OCI-LY7 (cell line): Measurements from ENCODE around the gene DENND1A. TPM values are rescaled to one million over a fixed set of nuclear protein-coding genes. Genes with fewer than 3 reads are reported as not detected.

Source experiments
- BruUV-seq: library from RNA; stranded (reverse); fragments of 400-500 nt; replicated peaks from 2 replicates; lab custom pipeline; 2021; lab: Mats Ljungman, UMichigan
- CTCF ChIA-PET: fragments of 300-600 bp; sonication (Branson Sonifier 250); formaldehyde crosslinking; loops from one replicate; lab custom pipeline; 2022; ENCODE audit warnings: antibody characterized with exemption; ENCODE audit not compliant: unreplicated experiment; lab: Charles Lee
- POLR2A ChIA-PET: fragments of 300-600 bp; sonication (Branson Sonifier 250); formaldehyde crosslinking; loops from one replicate; lab custom pipeline; 2022; ENCODE audit warnings: antibody characterized with exemption; lab: Charles Lee
- DNase-seq: peaks from one replicate; pipeline ENCODE4 v3.0.0-alpha.2; 2015; ENCODE audit warnings: low spot score
- H2AFZ ChIP-seq: fragments of 200-600 bp; sonication (generic), shearing (Covaris generic); 2 replicates; pipeline ENCODE4 v1.6.1; 2014; ENCODE audit warnings: mild to moderate bottlenecking, antibody characterized with exemption, low read length, moderate library complexity
- H3K27ac ChIP-seq: fragments of 200-600 bp; sonication (generic); 2 replicates; pipeline ENCODE4 v1.5.1; 2014; ENCODE audit warnings: mixed run types, low read depth, mild to moderate bottlenecking, moderate library complexity, low read length, inconsistent platforms; ENCODE audit not compliant: poor library complexity, severe bottlenecking
- H3K36me3 ChIP-seq: fragments of 200-600 bp; sonication (generic); 2 replicates; pipeline ENCODE4 v1.6.1; 2014; ENCODE audit warnings: mild to moderate bottlenecking, antibody characterized with exemption, low read length, moderate library complexity, mixed read lengths; ENCODE audit not compliant: insufficient read depth
- H3K4me1 ChIP-seq: fragments of 200-600 bp; sonication (generic); 2 replicates; pipeline ENCODE4 v1.5.1; 2014; ENCODE audit warnings: mild to moderate bottlenecking, low read length; ENCODE audit not compliant: insufficient read depth, poor library complexity, severe bottlenecking
- H3K4me2 ChIP-seq: fragments of 200-600 bp; sonication (generic); 2 replicates; pipeline ENCODE4 v1.6.1; 2014; ENCODE audit warnings: mild to moderate bottlenecking, low read length
- H3K4me3 ChIP-seq: fragments of 200-600 bp; sonication (generic); 2 replicates; pipeline ENCODE4 v1.5.1; 2014; ENCODE audit warnings: mild to moderate bottlenecking, low read depth, low read length; ENCODE audit not compliant: poor library complexity, severe bottlenecking
- H3K79me2 ChIP-seq: fragments of 200-600 bp; sonication (generic); 2 replicates; pipeline ENCODE4 v1.6.1; 2016; ENCODE audit warnings: low read depth, mild to moderate bottlenecking, low read length, moderate library complexity, mixed read lengths; ENCODE audit not compliant: insufficient read depth
- H3K9me2 ChIP-seq: fragments of 200-600 bp; sonication (generic); 2 replicates; pipeline ENCODE4 v1.6.1; 2016; ENCODE audit warnings: mild to moderate bottlenecking, low read length, mixed read lengths; ENCODE audit not compliant: insufficient read depth
- H3K9me3 ChIP-seq: fragments of 200-600 bp; sonication (generic); 2 replicates; pipeline ENCODE4 v1.6.1; 2014; ENCODE audit warnings: mild to moderate bottlenecking, mixed run types, low read length, mixed read lengths
- H4K20me1 ChIP-seq: fragments of 200-600 bp; sonication (generic); 2 replicates; pipeline ENCODE4 v1.6.1; 2014; ENCODE audit warnings: mild to moderate bottlenecking, antibody characterized with exemption, low read length, moderate library complexity, mixed read lengths; ENCODE audit not compliant: insufficient read depth
- CTCF ChIP-seq: fragments of 200-600 bp; sonication (generic); conservative IDR thresholded peaks from 2 replicates; pipeline ENCODE4 v1.5.1; 2014; ENCODE audit warnings: mild to moderate bottlenecking, antibody characterized with exemption, low read length, moderate library complexity, mixed read lengths
- EZH2phosphoT487 ChIP-seq: fragments of 200-600 bp; sonication (generic); IDR thresholded peaks from 2 replicates; pipeline ENCODE4 v1.6.1; 2018; ENCODE audit warnings: low read depth, borderline replicate concordance, mild to moderate bottlenecking, mixed run types, antibody characterized with exemption, low read length, moderate library complexity, mixed read lengths
- intact Hi-C: fragments of 100-400 bp; cut with micrococcal nuclease; formaldehyde crosslinking; loops from one replicate; pipeline ENCODE4 v1.10.0; 2022; ENCODE audit not compliant: unreplicated experiment
- total RNA-seq, 2 experiments: library from RNA; depleted of rRNA in 1 of 2; stranded (reverse); fragments of >200 nt in 1 of 2; shearing (Covaris generic) in 1 of 2; gene quantifications; 2 replicates each; pipeline ENCODE4 v1.2.3, GENCODE V29; 2014 to 2022

The DENND1A gene
- total RNA-seq, 2 experiments from 2014 or later, result 17.9 to 36.3 TPM

GRCh38 chr9:123682746-123683145 lies 247.2 kb downstream of the DENND1A start:
- Histone ChIP-seq H3K4me2 (no peak overlapping the region), H3K4me1 (peaks cover 71% of the 10 kb centered on the region), H3K4me3 (no peak overlapping the region), H3K36me3 (no peaks in the 10 kb centered on the region; the same call in 1 of the 2 replicates), H3K79me2 (no peaks in the 10 kb centered on the region), H3K9me3 (no peaks in the 10 kb centered on the region), H3K27ac (no peak overlapping the region), H3K9me2 (no peaks in the 10 kb centered on the region), H4K20me1 (no peaks in the 10 kb centered on the region; the same call in 1 of the 2 replicates), H2AFZ (no peak overlapping the region)
- TF ChIP-seq CTCF (no peak), EZH2phosphoT487 (no peak)
- intact Hi-C loops, result no loop called here
- no peak for DNase-seq
- no TSS peak for BruUV-seq
- CTCF ChIA-PET, result no interaction called here
- POLR2A ChIA-PET, result interaction anchor here (0.8 to 1.2 kb wide), 2 partner anchors 16 to 593 kb away, joined by 3 read pairs; no protein-coding TSS in a partner anchor

GRCh38 chr9:123680352-123680751 lies 249.6 kb downstream of the DENND1A start:
- ChIA-PET POLR2A (interaction anchor here (0.9 to 2.1 kb wide), 4 partner anchors 16 to 30 kb away, joined by 3 to 5 read pairs (median 4); no protein-coding TSS in a partner anchor), CTCF (no interaction called here)
- BruUV-seq, result no TSS peak
- peak overlapping the region; percentile 92 for H3K27ac ChIP-seq
- DNase-seq, result peak; percentile 16
- no peak overlapping the region for H2AFZ ChIP-seq
- H3K4me1 ChIP-seq, result peaks cover 72% of the 10 kb centered on the region
- H3K9me3 ChIP-seq, result no peaks in the 10 kb centered on the region
- H3K9me2 ChIP-seq, result no peaks in the 10 kb centered on the region
- TF ChIP-seq EZH2phosphoT487 (no peak), CTCF (no peak)
- H4K20me1 ChIP-seq, result no peaks in the 10 kb centered on the region; the same call in 1 of the 2 replicates
- no peaks in the 10 kb centered on the region; the same call in 1 of the 2 replicates for H3K36me3 ChIP-seq
- H3K79me2 ChIP-seq, result no peaks in the 10 kb centered on the region
- intact Hi-C loops, result no loop called here
- H3K4me2 ChIP-seq, result peak overlapping the region; percentile 82
- H3K4me3 ChIP-seq, result no peak overlapping the region

GRCh38 chr9:123679330-123679987 lies 250.5 kb downstream of the DENND1A start:
- peak overlapping the region; percentile 82 for H3K4me2 ChIP-seq
- TF ChIP-seq CTCF (no peak), EZH2phosphoT487 (no peak)
- peak overlapping the region; percentile 43; the same call in 1 of the 2 replicates for H2AFZ ChIP-seq
- no peaks in the 10 kb centered on the region for H4K20me1 ChIP-seq
- TSS peak; percentile 55 for BruUV-seq
- H3K79me2 ChIP-seq, result no peaks in the 10 kb centered on the region
- peak overlapping the region; percentile 50 for H3K4me3 ChIP-seq
- peak overlapping the region; percentile 92 for H3K27ac ChIP-seq
- POLR2A ChIA-PET, result interaction anchor here (0.9 to 2.1 kb wide), 5 partner anchors 13 to 31 kb away, joined by 3 to 5 read pairs (median 5); no protein-coding TSS in a partner anchor
- no peaks in the 10 kb centered on the region for H3K9me2 ChIP-seq
- CTCF ChIA-PET, result interaction anchor here (0.5 kb wide), 1 partner anchor 361 kb away, joined by 6 read pairs; no protein-coding TSS in a partner anchor
- intact Hi-C loops, result loop anchor here (1.0 to 2.0 kb wide), 3 partner anchors 21 to 249 kb away; no protein-coding TSS in a partner anchor
- peak; percentile 96 for DNase-seq
- no peaks in the 10 kb centered on the region for H3K9me3 ChIP-seq
- H3K36me3 ChIP-seq, result no peaks in the 10 kb centered on the region; the same call in 1 of the 2 replicates
- H3K4me1 ChIP-seq, result peaks cover 63% of the 10 kb centered on the region
